HG03095 (cell line): ENCODE measurements around the gene DMXL1.
"Not testable (repeated sequence)": the region's sequence is repeated elsewhere in the genome, so short reads cannot be mapped to it uniquely, and the experiment has no call there.

Experiments used
- ATAC-seq: cut with Tn5 transposase; IDR thresholded peaks from one replicate; pipeline ENCODE4 v1.9.1; 2021; ENCODE audit warnings: moderate library complexity; ENCODE audit not compliant: unreplicated experiment

The DMXL1 gene

DNA sequence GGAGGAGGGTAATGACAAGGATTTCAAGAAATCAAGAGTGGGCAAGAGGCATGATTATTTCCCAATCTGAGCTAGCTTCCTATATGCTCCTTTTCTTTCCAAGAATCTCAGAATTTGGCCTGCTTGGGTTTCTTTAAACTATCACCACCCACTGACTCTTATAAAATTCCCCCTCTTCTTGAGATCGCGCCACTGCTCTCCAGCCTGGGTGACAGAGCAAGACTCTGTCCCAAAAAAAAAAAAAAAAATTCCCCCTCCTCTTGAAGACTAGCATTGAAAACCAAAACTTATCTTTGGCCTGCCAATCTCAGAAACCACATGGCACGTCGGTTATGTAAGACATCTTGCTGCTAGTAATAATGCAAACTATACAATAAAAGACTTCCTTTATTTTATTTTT, 3.4 kb upstream of the DMXL1 start:
- no peak for ATAC-seq

DNA sequence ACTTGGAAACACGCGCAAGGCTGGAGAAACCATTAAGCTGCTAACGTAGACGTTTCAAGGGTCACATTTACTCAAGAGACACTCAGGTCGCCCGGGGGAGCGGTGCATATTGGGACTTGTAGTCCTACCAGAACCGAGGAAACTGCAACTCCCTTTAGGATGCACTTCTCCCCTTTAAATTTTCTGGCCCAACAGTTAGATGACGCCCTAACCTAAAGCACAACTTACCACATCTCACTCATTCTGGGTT, 384 bp upstream of the DMXL1 start:
- ATAC-seq: peak; percentile 48

DNA sequence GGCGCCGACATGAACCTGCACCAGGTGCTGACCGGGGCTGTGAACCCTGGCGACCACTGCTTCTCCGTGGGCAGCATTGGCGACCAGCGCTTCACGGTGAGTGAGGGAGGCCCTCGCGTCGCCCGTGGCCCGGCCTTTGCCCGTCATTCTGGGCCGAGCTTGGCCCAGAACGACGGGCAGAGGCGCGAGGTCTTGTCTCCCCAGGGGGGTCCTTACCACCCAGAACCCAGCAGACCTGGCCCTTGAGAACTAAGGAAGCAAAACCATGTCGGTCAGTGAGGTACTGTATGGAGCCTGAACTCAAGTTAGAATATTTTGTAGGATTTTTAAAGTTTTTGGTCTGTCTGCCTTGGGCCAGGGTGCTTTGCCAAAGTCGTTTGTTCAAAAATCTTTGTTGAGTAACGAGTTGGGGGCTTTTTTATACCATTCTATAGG, 691 bp downstream of the DMXL1 start:
- peak; percentile 5 for ATAC-seq

DNA sequence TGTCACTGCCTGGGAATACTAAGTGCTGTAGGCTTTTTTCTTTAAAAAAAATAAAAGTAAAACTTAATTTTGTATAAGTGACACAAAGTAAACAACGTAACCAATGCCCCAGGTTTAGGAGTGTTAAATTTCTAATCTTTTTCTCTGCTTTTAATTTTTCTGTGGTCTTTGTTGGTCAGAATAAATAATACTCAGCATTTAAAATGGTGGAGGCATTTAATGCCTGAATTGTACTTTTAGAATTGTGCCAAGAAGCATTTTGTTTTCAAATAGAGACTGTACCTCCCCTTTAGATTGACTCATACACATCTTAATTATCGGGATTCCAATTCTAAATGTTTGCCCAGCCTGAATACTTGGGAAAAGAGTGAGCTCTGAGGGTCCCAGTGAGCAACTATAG, 1.6 kb downstream of the DMXL1 start:
- no peak for ATAC-seq

DNA sequence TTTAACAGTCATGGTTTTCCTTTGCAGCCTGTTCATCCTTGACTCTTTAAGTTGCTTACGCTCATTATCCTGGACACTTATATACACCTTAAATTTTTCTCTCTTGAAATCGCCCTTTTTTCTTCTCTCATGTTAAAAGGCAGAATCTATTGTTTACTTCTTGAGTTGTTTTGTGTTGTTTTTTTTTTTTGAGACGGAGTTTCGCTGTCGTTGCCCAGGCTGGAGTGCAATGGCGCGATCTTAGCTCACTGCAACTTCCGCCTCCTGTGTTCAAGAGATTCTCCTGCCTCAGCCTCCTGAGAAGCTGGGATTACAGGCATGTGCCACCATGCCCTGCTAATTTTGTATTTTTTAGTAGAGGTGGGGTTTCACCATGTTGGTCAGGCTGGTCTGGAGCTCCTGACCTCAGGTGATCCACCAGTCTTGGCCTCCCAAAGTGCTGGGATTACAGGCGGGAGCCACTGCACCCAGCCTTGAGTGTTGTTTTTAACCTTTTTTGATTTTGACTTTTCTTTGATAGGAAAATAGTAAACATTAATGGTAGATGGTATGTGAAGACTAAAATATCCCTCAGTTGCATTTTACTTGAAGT, 3.0 kb downstream of the DMXL1 start:
- not testable (repeated sequence) for ATAC-seq

DNA sequence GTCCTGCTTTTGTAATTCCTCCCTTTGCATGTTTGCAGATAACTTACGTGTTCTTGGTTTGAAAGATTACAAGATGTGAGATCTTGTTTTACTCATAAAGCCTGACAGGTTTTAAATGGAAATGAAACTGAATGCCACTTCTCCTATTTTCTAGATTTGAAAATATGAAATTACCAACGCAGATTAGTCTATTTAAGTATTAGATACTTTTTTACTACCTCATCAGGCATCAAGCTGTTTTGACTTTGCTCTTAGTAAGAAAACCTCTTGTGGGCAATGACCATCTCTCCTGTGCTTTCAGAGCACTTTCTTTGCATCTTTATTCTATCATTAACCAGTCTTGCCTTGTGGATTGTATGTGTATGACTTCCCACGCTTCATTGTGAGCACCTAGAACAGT, 3.5 kb downstream of the DMXL1 start:
- ATAC-seq: peak; percentile 14

DNA sequence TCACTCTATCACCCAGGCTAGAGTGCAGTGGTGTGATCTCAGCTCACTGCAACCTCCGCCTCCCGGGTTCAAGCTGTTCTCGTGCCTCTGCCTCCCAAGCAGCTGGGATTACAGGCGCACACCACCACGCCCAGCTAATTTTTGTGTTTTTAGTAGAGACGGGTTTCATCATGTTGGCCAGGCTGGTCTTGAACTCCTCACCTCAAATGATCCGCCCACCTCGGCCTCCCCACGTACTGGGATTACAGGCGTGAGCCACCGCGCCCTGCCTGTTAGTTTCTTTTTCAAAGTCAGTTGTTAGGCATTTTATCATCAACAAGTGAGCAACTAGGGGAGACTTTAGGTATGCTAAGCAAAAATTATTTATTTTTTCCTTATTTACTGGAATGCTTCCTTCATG, 4.4 kb downstream of the DMXL1 start:
- not testable (repeated sequence) for ATAC-seq

DNA sequence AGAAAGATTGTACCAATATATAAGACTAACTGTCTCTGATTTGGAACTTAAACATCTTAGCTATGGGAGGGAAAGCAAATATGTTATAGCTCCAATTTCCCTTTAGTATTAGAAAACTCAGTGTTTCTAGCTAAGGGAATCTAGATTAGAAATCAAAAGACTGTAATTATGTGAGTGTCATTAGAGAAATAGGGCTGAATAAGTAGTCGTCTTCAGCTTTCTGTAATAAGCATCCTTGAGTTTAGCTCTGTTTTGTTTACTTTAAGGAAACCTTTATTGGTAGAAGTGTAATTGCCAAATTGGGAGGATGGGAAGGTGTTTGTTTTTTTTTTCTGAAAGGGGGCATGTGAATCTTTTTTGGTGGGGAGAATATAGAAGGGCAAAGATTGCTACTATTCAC, 5.2 kb downstream of the DMXL1 start:
- ATAC-seq: no peak

DNA sequence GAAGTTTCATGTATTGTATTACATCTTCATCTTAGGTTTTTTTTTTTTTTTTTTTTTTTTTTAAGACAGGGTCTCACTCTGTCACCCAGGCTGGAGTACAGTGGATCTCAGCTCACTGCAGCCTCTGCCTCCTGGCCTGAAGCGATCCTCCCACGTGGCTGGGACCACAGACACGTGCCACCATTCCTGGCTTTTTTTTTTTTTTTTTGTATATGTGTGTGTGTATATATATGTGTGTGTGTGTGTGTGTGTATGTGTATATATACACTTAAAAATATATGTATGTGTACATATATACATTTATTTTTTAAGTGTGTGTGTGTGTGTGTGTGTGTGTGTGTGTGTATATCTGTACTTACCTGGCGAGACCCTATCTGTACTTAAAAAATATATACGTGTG, 6.6 kb downstream of the DMXL1 start:
- no peak for ATAC-seq

DNA sequence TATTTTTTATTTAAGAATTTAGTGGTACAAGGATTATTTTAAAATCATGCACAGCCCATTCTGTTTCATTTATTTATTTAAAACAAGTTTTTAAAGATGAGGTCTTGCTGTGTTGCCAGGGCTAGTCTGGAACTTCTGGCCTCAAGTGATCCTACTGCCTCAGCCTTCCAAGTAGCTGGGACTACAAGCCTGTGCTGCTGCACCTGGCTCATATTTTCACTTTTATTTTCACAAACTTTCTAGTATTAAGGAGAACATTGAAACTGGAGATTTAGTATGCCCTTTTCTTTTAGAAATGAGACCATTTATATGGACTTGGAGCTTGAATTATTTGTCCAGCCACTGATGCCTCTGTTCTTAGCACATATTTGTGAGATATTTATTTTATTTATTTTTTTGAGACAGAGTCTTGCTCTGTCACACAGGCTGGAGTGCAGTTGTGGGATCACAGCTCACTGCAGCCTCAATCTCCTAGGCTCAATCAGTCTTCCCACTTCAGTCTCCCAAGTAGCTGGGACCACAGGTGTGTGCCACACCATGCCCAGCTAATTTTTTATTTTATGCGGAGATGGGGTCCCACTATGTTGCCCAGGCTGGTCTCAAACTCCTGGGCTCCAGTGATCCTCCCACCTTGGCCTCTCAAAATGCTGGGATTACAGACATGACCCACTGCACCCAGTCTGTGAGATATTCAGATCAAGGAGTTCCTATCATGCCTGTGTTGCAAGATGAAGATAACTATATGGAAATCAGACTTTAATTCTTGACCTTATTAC, 7.4 kb downstream of the DMXL1 start:
- ATAC-seq: no peak

DNA sequence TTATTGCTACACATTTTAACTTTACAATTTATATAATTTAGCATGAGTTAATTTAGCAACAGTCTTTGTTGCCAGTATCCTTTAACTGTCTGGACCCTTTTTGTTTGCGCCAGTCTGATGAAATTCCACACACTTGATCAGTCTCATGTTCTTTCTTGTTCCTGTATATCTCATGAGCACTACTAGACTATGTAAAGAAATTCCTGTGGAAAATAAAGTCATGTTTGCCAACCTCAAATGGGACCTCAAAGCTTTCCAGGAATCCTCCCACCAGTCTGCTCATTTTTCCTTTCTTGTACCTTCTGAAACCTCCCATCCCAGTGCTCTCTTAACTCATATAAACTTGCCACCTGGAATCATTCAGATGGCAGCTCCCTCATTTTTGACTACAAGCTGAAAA, 8.0 kb downstream of the DMXL1 start:
- ATAC-seq: no peak

DNA sequence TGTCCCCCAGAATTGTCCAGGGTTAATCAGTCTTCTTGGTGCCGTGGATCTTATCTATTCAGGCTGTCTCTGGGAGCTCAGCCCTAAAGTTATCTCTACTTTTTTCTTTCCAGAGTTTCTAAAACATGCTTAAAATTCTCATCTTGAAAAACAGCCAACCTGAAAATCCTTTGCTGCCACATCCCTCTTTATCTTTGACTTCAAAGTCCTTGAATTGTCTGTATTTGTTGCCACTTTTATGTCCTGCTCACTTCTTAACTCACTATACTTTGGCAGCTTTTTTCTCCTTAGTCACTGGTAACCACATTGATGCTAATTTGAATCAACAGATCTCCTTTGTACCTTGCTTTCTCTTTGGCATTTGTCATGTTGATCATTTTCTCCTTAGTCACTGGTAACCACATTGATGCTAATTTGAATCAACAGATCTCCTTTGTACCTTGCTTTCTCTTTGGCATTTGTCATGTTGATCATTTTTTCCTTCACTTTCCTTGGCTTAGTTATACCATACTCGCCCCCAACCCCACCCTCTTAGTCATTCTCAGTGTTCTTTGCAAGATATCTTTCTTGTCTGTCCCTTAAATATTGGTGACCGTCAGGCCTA, 8.5 kb downstream of the DMXL1 start:
- ATAC-seq: peak; percentile 38

DNA sequence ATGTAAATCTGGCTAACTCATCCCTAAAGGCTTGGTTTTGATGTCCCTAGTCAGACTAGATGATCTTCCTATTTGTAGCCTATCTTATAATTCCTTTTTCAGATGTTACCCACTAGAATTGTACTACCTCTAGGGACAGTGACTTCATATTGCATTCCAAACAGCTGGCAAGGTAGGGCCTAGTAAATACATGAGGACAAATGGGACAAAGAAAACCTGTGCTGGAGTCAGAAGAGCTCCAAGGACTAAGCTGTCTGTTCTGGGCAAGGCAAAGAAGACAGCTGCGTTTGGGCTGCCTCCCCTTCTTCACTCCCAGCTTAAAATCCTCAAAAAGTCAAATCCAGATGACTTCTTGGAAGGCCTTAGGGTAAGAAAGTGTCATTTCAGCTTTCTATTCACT, 10.0 kb downstream of the DMXL1 start:
- ATAC-seq: no peak

DNA sequence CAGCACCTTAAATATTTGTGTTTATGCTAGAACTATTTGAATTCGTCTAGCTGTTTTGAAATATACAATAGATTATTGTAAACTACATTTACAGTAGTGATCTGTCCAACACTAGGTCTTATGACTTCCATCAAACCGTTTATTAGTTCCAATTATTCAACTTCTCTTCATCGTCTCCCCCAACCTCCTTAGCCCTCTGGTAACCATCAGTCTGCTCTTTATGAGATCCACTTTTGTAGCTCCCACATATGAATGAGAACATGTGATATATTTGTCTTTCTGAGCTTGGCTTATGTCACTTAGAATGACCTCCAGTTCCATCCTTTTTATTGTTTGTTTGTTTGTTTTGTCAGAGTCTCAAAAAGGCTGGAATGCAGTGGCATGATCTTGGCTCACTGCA, 11.8 kb downstream of the DMXL1 start:
- no peak for ATAC-seq

DNA sequence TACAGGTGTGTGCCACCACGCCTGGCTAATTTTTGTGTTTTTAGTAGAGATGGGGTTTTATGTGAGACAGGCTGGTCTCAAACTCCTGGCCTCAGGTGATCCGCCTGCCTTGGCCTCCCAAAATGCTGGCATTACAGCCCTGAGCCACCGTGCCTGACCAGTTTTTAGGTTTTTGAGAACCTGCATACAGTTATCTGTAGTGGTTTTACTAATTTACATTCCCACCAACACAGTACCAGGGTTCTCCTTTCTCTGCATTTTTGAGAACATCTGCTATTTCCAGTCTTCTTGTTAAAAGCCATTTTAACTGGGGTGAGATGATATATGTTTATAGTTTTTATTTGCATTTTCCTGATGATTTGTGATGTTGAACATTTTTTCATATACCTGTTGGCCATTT, 12.8 kb downstream of the DMXL1 start:
- no peak for ATAC-seq

DNA sequence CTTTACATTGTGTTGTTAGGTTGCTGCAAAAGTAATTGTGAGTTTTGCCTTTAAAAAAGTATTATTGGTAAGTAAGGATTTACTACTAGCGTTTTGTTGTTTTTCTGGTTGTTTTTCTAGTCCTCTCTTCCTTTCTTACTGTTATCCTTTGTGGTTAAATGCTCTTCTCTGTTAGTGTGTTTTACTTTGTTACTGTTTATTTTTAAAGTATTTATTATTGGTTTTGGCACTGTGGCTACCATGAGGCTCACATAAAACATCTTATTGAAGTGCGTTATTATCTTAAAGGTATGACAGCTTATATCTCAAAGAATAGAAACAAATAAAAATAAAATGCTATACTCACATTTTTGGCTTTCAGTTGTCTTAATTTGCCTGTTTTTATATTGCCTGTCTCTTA, 17.6 kb downstream of the DMXL1 start:
- ATAC-seq: no peak

DNA sequence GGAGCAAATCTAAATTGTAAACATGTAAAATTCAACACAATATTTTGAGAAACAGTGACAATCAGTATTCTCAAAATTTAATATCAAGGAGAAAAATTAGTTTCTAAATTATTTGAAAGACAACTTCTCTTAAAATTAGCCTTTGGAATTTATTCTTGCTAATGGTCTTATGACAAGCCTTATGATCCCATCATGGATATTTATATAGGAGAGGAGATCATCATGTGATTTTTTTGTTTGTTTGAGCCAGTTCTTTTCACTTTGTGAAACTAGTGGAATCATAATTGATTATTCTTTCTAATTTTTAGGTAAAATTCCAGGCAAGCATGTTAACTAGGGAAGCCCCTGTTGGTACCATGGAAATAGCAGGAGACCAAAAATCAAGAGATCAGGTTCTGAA, 24.7 kb downstream of the DMXL1 start:
- ATAC-seq: no peak

DNA sequence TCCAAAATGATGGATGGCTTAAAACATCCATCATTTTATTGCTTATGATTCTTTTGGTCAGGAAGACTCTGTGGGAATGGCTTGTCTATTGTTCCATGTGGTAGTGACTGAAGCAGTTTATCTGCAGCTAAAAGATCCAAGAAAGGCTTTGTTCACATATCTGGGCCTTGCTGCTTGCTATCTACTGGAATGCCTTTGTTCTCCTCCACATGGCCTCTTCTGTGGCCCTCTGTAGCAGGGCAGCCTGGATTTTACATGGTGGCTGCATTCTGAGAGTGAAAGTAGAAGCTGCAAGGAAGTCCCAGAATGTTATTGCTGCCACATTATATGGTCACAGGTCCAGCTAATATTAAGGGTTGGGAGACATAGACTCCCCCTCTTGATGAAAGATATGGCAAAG, 35.1 kb downstream of the DMXL1 start:
- no peak for ATAC-seq

DNA sequence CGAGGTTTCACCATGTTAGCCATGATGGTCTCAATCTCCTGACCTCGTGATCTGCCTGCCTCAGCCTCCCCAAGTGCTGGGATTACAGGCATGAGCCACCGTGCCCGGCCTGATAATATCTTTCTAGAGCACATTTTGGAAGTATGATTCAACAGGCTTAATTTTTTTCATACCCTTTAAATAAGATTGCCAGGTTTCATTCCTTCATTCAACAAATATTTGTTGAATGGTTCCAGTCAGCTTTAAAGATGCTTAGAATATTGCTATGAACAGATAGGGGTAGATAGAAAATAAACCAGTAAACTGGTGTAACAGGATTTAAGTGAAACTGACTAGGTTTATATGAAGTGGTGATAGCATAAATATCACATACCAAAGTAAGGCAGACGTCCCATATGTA, 41.3 kb downstream of the DMXL1 start:
- ATAC-seq: no peak

DNA sequence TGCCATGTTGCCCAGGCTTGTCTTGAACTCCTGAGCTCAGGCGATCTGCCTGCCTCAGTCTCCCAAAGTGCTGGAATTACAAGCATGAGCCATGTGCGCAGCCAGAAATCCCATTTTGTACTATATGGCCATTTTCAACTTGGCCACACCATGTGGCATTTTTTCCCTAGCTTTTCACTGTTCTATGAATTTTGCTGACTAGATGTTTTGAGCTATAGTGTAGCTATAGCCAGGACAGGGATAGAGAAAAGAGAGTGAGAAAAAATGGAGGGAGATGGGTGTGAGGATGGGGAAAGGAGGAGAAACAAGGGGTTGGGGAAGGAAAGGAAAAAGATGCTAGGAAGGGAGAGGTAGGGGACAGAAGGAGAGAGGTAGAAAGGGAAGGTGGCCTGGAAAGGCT, 46.4 kb downstream of the DMXL1 start:
- no peak for ATAC-seq

DNA sequence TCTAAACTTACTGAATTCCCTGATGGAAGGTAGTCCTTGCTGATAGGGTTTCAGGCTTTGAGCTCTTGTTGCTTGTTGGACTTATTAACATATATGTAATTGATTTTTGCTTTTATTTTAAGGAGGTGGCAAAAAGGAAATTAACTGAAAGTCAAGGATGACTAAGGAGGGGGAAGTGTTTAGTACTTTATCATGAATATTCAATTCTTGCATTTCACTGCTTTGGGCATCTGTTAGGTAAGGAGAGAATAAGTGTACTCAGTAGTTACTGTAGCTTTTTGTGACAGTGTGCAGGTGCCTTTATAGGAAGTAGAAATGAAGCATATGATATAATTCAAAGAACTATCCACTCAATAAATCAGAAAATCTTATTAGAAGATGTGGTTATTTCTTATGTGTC, 47.1 kb downstream of the DMXL1 start:
- no peak for ATAC-seq

DNA sequence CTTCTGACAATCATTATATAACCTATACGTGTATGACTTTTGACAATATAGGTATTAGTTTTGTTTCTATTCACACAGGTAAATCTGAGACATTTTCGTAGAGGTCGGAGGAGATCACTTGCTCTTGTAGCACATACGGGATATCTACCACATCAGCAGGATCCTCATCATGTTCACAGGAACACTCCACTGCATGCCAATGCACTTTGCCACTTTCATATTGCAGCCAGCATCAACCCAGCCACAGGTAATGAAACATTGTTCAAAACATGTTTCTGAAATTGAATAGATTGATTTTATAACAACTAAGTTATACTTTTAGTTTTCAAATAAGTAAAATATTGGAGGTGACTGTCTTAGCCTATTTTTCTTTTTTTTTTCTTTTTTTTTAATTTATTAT, 50.0 kb downstream of the DMXL1 start:
- ATAC-seq: no peak

DNA sequence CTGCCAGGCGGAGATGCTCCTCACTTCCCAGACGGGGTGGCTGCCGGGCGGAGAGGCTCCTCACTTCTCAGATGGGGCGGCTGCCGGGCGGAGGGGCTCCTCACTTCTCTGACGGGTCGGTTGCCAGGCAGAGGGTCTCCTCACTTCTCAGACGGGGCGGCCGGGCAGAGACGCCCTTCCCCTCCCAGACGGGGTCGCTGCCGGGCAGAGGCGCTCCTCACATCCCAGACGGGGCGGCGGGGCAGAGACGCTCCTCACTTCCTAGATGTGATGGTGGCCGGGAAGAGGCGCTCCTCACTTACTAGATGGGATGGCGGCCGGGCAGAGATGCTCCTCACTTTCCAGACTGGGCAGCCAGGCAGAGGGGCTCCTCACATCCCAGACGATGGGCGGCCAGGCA, 51.6 kb downstream of the DMXL1 start:
- not testable (repeated sequence) for ATAC-seq
